Transverse colon (tissue), 4 donors: ENCODE measurements around the gene EPHB2. TPM values are rescaled to one million over a fixed set of nuclear protein-coding genes. Genes with fewer than 3 reads are reported as not detected.

Experiments used
- DNase-seq: peaks from one replicate; pipeline ENCODE4 v3.0.0-alpha.2; 2019
- H3K27ac ChIP-seq, 4 donors: fragments of 200-600 bp; sonication (generic); 2 replicates each; pipeline ENCODE4 v1.5.1; 2016 to 2018; ENCODE audit warnings: inconsistent platforms in 4 of 4
- H3K27me3 ChIP-seq: fragments of 200-600 bp; sonication (generic); 2 replicates; pipeline ENCODE4 v1.5.1; 2017; ENCODE audit warnings: inconsistent platforms
- H3K36me3 ChIP-seq, 4 donors: fragments of 200-600 bp; sonication (generic); 2 replicates each; pipeline ENCODE4 v1.5.1; 2017 to 2019; ENCODE audit warnings: inconsistent platforms in 4 of 4
- H3K4me1 ChIP-seq, 4 donors: fragments of 200-600 bp; sonication (generic); 2 replicates each; pipeline ENCODE4 v1.5.1; 2017 to 2020; ENCODE audit warnings: inconsistent platforms in 4 of 4
- H3K4me3 ChIP-seq, 4 donors: fragments of 200-600 bp; sonication (generic); 1 replicate in 1 of 4; 2 replicates in 3 of 4; pipeline versions ENCODE4 v1.5.1 to v1.6.1; 2017 to 2019; ENCODE audit warnings: inconsistent platforms in 4 of 4
- H3K9me3 ChIP-seq, 2 donors: fragments of 200-600 bp; sonication (generic); 2 replicates each; pipeline ENCODE4 v1.5.1; 2017 to 2019; ENCODE audit warnings: inconsistent platforms in 2 of 2
- CTCF ChIP-seq, 5 experiments: fragments of 200-600 bp in 3 of 5; fragments of 450-650 bp in 2 of 5; sonication (generic) in 3 of 5; IDR thresholded peaks; 1 replicate in 2 of 5; 2 replicates in 3 of 5; pipeline ENCODE4 v1.5.1; 2016 to 2017; ENCODE audit warnings: antibody characterized with exemption in 5 of 5, inconsistent platforms in 3 of 5, mild to moderate bottlenecking in 2 of 5, moderate library complexity in 1 of 5
- EP300 ChIP-seq: sonication (generic); formaldehyde crosslinking; IDR thresholded peaks from one replicate; pipeline ENCODE4 v1.6.1; 2017; ENCODE audit warnings: antibody characterized with exemption, low read depth
- POLR2A ChIP-seq: fragments of 450-650 bp; IDR thresholded peaks from one replicate; pipeline ENCODE4 v1.6.1; 2016; ENCODE audit warnings: antibody characterized with exemption, mild to moderate bottlenecking, moderate library complexity
- POLR2AphosphoS5 ChIP-seq, 3 donors: sonication (generic); formaldehyde crosslinking; IDR thresholded peaks; one replicate each; pipeline ENCODE4 v1.6.1; 2016; ENCODE audit warnings: antibody characterized with exemption in 3 of 3
- WGBS, 2 donors: methylation state at CpG; one replicate each; pipeline ENCODE4 v1.1.5; 2018; ENCODE audit warnings: low coverage in 1 of 2; 5-methylcytosine and 5-hydroxymethylcytosine counted together
- in situ Hi-C, 4 donors: fragments of 200-750 bp; cut with MboI; loops; one replicate each; pipeline versions ENCODE4 v1.15.0 to v1.15.1; 2017; ENCODE audit warnings: low sequenced_read_pairs in 3 of 4, low pct_ligation_motif_present in 1 of 4, low pct_unique_long_range_greater_than_20kb in 1 of 4
- intact Hi-C: fragments of 100-400 bp; cut with DNase I; formaldehyde crosslinking; loops from one replicate; pipeline ENCODE4 v1.15.1; 2023; ENCODE audit warnings: low total_unique reads
- total RNA-seq, 4 donors: library from RNA; depleted of rRNA; stranded (reverse); fragments of >200 nt; gene quantifications; one replicate each; pipeline ENCODE4 v1.1.0, GENCODE V29; 2016

Gene EPHB2
- total RNA-seq, 4 donors from 2014 or later = 3.0 to 152 (median 27.9) TPM

DNA sequence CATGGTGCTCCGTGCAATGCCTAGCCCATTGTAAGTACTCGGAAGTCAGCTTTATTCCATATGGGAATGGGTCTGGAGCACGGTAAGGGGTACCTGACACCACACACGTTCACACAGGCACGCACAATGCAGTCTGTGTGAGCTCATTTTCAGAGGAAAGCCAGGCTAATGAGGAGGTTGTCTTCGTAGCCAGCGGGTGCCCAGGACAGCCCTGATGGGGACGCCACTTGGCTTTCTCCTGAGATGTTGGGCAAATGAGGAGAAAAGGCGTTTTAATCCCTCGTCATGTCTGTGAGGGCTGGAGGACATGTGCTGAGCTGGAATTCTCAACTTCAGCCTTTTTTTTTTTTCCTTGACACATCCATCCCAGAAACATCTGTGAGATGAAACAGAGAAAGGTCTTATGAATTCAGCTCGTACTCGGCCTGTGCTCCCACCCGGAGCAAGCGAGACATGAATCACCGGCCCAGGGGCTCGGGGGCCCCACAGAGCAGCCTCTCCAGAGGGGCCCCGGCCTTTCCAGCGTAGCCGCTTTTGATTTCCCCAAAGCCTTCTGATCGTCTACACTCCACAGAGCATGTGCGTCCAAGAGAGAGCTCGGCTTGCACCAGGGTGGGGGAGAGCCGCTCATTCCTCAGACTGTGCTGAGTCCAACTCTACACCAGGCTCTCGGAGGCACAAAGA lies 125.1 kb downstream of the EPHB2 start:
- intact Hi-C loops = no loop called here
- 85 to 87% methylated on average over 7 to 23 of the region's 24 CpGs for WGBS, 2 donors

DNA sequence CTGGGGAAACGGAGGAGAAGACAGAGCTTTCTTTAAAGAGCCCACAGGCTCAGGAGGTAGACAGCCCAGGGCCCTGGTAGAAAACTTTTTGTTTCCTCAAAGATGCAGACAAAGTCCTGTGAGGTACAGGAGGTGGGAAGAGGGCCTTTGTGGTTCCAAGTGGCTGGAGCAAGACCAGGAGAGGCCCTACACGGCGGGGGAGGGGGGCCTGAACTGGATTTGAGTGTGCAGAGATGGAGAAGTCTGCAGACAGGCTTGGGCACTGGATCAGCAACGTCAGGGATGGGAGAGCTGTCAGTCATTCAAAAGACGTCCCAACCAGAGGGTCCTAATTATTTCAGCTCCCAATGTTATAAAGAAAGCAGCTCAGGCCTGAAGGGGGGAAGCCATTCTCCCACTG lies 126.2 kb downstream of the EPHB2 start:
- no peak overlapping the region for H3K27ac ChIP-seq
- intact Hi-C loops (no loop called here), in situ Hi-C loops (no loop called here)
- no peaks in the 10 kb centered on the region for H3K9me3 ChIP-seq
- H3K27me3 ChIP-seq = no peaks in the 10 kb centered on the region
- no peak for DNase-seq
- peaks cover 0 to 5% (median 2%) of the 10 kb centered on the region in 4 donors for H3K4me1 ChIP-seq
- H3K4me3 ChIP-seq = no peak overlapping the region
- TF ChIP-seq CTCF (IDR thresholded peaks at IDR 0.05) (no peak), POLR2A (no peak), POLR2AphosphoS5 (IDR thresholded peaks at IDR 0.05) (no peak), EP300 (no peak)
- WGBS, 2 donors = 67 to 83% methylated on average over 4 to 5 of the region's 5 CpGs
- no peaks in the 10 kb centered on the region for H3K36me3 ChIP-seq

More for the DNA sequence above, 125.1 kb downstream of the EPHB2 start:
- Histone ChIP-seq H3K4me3 (no peak overlapping the region), H3K27ac (no peak overlapping the region), H3K9me3 (no peaks in the 10 kb centered on the region), H3K36me3 (no peaks in the 10 kb centered on the region), H3K27me3 (no peaks in the 10 kb centered on the region), H3K4me1 (peaks cover 0 to 8% (median 2%) of the 10 kb centered on the region in 4 donors)
- in situ Hi-C loops = no loop called here
- TF ChIP-seq EP300 = no peak
- TF ChIP-seq POLR2A = no peak
- TF ChIP-seq CTCF (IDR thresholded peaks at IDR 0.05) = no peak
- no peak for TF ChIP-seq POLR2AphosphoS5 (IDR thresholded peaks at IDR 0.05)
- DNase-seq = no peak

DNA sequence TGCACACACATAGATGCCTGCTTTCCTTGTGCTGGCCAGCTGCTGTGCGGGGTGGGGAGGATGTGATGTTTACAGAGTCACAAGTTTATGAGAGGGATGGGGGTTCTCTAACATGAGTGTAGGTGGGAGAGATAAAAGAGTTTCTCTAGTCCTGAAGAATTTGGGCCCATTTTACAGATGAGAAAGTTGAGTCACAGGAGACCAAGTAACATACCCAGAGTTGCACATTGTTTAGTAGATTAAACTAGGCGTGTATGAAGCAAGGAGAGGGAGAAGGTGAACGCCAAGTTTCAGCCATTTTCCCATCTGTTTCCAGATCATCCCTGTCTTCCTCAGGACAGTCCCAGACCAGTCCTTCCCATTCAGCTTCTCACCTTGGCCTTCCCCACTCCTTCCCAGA lies 126.7 kb downstream of the EPHB2 start:
- no peak overlapping the region for H3K27ac ChIP-seq
- DNase-seq = no peak
- no peaks in the 10 kb centered on the region for H3K36me3 ChIP-seq
- peaks cover 0 to 2% (median under 1%) of the 10 kb centered on the region in 4 donors for H3K4me1 ChIP-seq
- H3K27me3 ChIP-seq = no peaks in the 10 kb centered on the region
- 79 to 86% methylated on average over 1 to 3 of the region's 3 CpGs for WGBS, 2 donors
- TF ChIP-seq EP300 = no peak
- TF ChIP-seq CTCF (IDR thresholded peaks at IDR 0.05) = no peak
- no peak for TF ChIP-seq POLR2A
- no peak for TF ChIP-seq POLR2AphosphoS5 (IDR thresholded peaks at IDR 0.05)
- H3K4me3 ChIP-seq = no peak overlapping the region
- intact Hi-C loops (no loop called here), in situ Hi-C loops (no loop called here)
- H3K9me3 ChIP-seq = no peaks in the 10 kb centered on the region

- Histone ChIP-seq H3K27me3 (no peaks in the 10 kb centered on the region), H3K9me3 (no peaks in the 10 kb centered on the region), H3K36me3 (no peaks in the 10 kb centered on the region), H3K27ac (no peak overlapping the region), H3K4me3 (no peak overlapping the region), H3K4me1 (no peaks in the 10 kb centered on the region)
- no peak for DNase-seq
- in situ Hi-C loops (no loop called here), intact Hi-C loops (no loop called here)
- WGBS, 2 donors = 67 to 83% methylated on average over 2 to 5 of the region's 5 CpGs
- TF ChIP-seq EP300 = no peak
- no peak for TF ChIP-seq POLR2A
- TF ChIP-seq CTCF (IDR thresholded peaks at IDR 0.05) = no peak
- TF ChIP-seq POLR2AphosphoS5 (IDR thresholded peaks at IDR 0.05) = no peak
Observed at GRCh38 chr1:22838965-22839364, 128.3 kb downstream of the EPHB2 start.
